ENCODE results near the gene OAS2.
"Not testable (repeated sequence)": the region's sequence is repeated elsewhere in the genome, so short reads cannot be mapped to it uniquely, and the experiment has no call there.

The OAS2 gene

DNA sequence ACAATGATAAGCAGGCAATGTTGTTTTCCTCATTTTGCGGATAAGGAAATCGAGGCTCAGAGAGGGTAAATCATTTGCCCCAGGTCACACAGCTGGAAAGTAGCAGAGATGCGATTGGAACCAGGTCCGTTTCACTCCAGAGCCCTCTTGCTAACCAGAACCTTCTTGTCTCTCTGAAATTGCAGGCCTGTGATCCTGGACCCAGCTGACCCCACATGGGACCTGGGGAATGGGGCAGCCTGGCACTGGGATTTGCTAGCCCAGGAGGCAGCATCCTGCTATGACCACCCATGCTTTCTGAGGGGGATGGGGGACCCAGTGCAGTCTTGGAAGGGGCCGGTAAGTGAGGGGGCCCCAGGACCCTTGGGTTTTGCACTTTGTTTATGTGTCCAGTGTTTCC is 30.6 kb upstream of the OAS2 start:
- H3K27ac ChIP-seq: no peak overlapping the region
- DNase-seq (ENCODE audit: low read depth, low spot score): no peak

- H3K27ac ChIP-seq: no peak overlapping the region
- no peak for DNase-seq (ENCODE audit: low read depth, low spot score)
Measured at GRCh38 chr12:112948806-112949205, 29.5 kb upstream of the OAS2 start.

DNA sequence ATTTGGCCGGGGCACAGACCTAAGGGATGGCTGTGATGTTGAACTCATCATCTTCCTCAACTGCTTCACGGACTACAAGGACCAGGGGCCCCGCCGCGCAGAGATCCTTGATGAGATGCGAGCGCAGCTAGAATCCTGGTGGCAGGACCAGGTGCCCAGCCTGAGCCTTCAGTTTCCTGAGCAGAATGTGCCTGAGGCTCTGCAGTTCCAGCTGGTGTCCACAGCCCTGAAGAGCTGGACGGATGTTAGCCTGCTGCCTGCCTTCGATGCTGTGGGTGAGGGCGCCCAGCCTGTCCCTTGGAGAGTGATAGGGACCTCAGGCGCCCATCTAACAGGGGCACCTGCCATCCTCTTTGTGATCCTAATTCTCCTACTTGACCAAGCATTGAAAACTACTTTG is 27.6 kb upstream of the OAS2 start:
- H3K27ac ChIP-seq: no peak overlapping the region
- no peak for DNase-seq (ENCODE audit: low read depth, low spot score)

- not testable (repeated sequence) for H3K27ac ChIP-seq; DNase-seq (ENCODE audit: low read depth, low spot score)
Measured at GRCh38 chr12:112957125-112957524, 21.2 kb upstream of the OAS2 start.

- no peak overlapping the region for H3K27ac ChIP-seq
- no peak for DNase-seq (ENCODE audit: low read depth, low spot score)
Measured at GRCh38 chr12:112961074-112961473, 17.2 kb upstream of the OAS2 start.

DNA sequence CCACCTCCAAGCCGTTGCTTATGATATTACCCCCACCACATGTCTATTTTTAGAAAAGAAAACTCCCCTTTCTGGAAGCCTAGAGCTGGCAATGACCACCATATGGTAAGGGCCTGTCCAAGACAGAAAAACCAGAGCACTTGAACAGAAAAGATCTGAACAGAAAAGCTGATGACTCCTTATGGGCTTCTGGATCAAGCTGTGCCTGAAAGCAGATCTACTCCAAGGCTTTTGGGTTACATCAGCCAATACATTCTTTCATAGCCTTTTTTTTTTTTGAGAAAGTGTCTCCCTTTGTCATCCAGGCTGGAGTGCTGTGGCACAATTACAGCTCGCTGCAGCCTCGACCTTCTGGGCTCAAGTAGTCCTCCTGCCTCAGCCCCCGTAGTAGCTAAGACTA is 16.8 kb upstream of the OAS2 start:
- no peak overlapping the region for H3K27ac ChIP-seq
- no peak for DNase-seq (ENCODE audit: low read depth, low spot score)

- DNase-seq (ENCODE audit: low read depth, low spot score): no peak
- no peak overlapping the region for H3K27ac ChIP-seq
Measured at GRCh38 chr12:112962561-112962960, 15.8 kb upstream of the OAS2 start.

DNA sequence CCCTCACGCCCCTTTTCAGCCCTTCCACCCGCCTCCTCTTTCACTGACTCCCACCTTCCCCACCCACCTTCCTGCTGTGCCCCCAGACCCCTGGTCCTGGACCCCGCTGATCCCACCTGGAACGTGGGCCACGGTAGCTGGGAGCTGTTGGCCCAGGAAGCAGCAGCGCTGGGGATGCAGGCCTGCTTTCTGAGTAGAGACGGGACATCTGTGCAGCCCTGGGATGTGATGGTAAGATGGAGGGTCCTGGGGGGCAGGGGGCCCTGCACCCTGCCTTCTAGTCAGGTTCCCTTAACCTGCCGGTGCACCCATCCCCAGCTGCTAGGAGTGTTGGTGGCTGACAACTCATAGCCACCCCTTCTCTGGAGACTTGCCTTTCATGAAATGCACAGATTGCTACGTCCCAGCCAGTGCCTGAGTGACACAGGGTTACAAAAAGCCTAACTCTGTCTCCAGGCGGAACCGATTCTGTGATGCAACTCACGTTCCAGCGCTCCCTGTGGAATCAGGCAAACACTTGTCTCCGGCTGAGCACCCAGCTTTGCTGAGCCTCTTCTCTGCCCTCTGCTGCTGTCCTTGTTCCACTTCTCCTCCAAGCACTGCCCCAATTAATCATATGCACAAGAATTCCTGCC is 15.0 kb upstream of the OAS2 start:
- DNase-seq (ENCODE audit: low read depth, low spot score): no peak
- no peak overlapping the region for H3K27ac ChIP-seq

GRCh38 chr12:112964067-112964670 is 14.2 kb upstream of the OAS2 start:
- no peak for DNase-seq (ENCODE audit: low read depth, low spot score)

DNA sequence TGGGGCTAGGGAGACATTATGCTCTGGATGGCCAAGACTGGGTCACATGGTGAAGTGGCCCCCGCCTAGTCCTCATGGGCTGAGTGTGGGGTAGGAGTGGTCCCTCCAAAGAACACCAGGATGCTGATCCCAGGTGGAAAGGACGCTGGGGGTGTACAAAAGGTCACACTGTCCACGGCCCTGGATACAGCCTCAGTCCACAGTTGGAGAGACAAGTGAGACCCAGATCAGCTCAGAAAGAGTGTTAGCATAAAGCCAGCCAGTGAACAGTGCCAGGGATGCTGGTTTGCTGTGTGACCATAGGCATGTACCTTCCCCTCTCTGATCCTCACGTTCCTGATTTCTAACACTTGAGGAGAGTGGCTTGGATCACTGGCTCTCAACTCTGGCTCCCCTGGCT is 13.4 kb upstream of the OAS2 start:
- no peak overlapping the region for H3K27ac ChIP-seq
- no peak for DNase-seq (ENCODE audit: low read depth, low spot score)

More at GRCh38 chr12:112964067-112964670, 14.2 kb upstream of the OAS2 start:
- no peak overlapping the region for H3K27ac ChIP-seq

DNA sequence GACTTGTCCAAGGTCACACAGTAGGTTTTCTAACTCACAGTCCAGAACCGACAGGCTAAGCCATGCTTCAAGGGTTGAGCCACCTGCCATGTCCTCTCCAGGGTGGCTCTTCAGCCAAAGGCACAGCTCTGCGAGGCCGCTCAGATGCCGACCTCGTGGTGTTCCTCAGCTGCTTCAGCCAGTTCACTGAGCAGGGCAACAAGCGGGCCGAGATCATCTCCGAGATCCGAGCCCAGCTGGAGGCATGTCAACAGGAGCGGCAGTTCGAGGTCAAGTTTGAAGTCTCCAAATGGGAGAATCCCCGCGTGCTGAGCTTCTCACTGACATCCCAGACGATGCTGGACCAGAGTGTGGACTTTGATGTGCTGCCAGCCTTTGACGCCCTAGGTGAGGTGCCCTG is 12.7 kb upstream of the OAS2 start:
- no peak overlapping the region for H3K27ac ChIP-seq
- no peak for DNase-seq (ENCODE audit: low read depth, low spot score)

DNA sequence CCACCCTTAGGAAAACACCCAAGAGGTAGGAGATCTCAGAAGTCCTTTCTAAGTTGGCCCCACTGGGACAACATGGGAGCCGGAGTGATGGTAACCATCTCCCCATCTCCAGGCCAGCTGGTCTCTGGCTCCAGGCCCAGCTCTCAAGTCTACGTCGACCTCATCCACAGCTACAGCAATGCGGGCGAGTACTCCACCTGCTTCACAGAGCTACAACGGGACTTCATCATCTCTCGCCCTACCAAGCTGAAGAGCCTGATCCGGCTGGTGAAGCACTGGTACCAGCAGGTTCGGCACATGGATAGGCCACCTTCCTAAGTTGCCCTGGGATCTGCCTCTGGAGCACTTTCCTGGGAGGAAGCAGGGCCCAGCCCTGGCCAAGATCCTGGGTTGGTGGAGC is 11.0 kb upstream of the OAS2 start:
- H3K27ac ChIP-seq: no peak overlapping the region
- DNase-seq (ENCODE audit: low read depth, low spot score): no peak

- DNase-seq (ENCODE audit: low read depth, low spot score): no peak
- H3K27ac ChIP-seq: no peak overlapping the region
Measured at GRCh38 chr12:112967858-112968257, 10.5 kb upstream of the OAS2 start.

DNA sequence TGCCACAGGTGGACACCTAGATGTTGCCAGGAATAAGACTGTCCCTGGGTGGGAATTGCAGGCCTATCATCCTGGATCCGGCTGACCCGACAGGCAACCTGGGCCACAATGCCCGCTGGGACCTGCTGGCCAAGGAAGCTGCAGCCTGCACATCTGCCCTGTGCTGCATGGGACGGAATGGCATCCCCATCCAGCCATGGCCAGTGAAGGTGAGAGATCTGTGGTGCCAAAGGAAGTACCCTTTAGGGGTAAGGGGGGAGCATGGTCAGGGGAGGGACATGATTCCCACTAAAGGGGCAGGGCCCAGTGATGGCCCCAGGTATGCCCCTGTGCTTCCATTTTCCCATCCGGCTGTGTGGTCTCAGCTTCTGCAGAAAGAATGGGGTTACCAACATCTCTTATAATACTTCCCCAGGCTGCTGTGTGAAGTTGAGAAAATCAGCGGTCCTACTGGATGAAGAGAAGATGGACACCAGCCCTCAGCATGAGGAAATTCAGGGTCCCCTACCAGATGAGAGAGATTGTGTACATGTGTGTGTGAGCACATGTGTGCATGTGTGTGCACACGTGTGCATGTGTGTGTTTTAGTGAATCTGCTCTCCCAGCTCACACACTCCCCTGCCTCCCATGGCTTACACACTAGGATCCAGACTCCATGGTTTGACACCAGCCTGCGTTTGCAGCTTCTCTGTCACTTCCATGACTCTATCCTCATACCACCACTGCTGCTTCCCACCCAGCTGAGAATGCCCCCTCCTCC is 8.6 kb upstream of the OAS2 start:
- no peak for DNase-seq (ENCODE audit: low read depth, low spot score)
- H3K27ac ChIP-seq: no peak overlapping the region

- no peak overlapping the region for H3K27ac ChIP-seq
- no peak for DNase-seq (ENCODE audit: low read depth, low spot score)
Measured at GRCh38 chr12:112970391-112970790, 7.9 kb upstream of the OAS2 start.

GRCh38 chr12:112971248-112971647 is 7.1 kb upstream of the OAS2 start:
- no peak overlapping the region for H3K27ac ChIP-seq
- no peak for DNase-seq (ENCODE audit: low read depth, low spot score)

- H3K27ac ChIP-seq: no peak overlapping the region
- DNase-seq (ENCODE audit: low read depth, low spot score): no peak
Measured at GRCh38 chr12:112973011-112973735, 5.1 kb upstream of the OAS2 start.

GRCh38 chr12:112973818-112974231 is 4.5 kb upstream of the OAS2 start:
- DNase-seq (ENCODE audit: low read depth, low spot score): no peak
- H3K27ac ChIP-seq: no peak overlapping the region

DNA sequence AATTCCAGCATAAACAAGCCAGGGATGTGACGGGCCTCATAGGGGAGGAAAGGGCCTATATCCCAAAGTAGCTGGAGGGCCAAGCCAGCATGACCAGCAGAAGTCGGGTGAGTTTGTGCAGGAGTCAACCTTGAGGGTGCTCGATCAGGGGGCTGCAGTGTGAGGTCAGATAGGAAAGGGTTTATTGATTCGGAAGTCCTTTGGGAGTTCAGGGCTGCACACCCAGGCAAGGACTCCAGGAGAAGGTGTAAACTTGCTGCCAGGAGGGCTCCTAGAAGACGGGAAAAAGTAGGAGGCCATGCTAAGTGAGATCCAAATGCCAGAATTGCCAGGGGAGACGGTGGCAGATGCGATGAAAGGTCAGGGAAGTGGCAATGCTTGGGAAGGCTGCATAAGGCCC is 3.4 kb upstream of the OAS2 start:
- no peak overlapping the region for H3K27ac ChIP-seq
- DNase-seq (ENCODE audit: low read depth, low spot score): no peak

GRCh38 chr12:112977139-112977538 is 1.2 kb upstream of the OAS2 start:
- H3K27ac ChIP-seq: no peak overlapping the region
- DNase-seq (ENCODE audit: low read depth, low spot score): no peak

- H3K27ac ChIP-seq: peak overlapping the region; percentile 39
- no peak for DNase-seq (ENCODE audit: low read depth, low spot score)
Measured at GRCh38 chr12:112977641-112978040, 678 bp upstream of the OAS2 start.
